ENCODE measurements around the gene FAM221B.

FAM221B gene

GRCh38 chr9:35834260-35835215 is 6.0 kb upstream of the FAM221B start:
- peak; percentile 20 for DNase-seq
- Histone ChIP-seq H2AFZ (ENCODE audit: low read length) (peak overlapping the region; percentile 55), H3K27me3 (replicated peaks; ENCODE audit: insufficient read depth, low read length) (no peaks in the 10 kb centered on the region), H3K79me2 (ENCODE audit: low read length) (0 out of 2 replicates have a peak, but pooled peaks cover 3% of the 10 kb centered on the region), H3K27ac (ENCODE audit: low read length) (peak overlapping the region; percentile 58; the same call in 1 of the 2 replicates), H3K4me2 (ENCODE audit: low read depth, low read length) (peak overlapping the region; percentile 34), H3K9me3 (replicated peaks; ENCODE audit: insufficient read depth, low read length) (no peaks in the 10 kb centered on the region), H4K20me1 (ENCODE audit: insufficient read depth, low read length) (no peaks in the 10 kb centered on the region), H3F3A (ENCODE audit: insufficient read depth, low read length) (peaks cover 10% of the 10 kb centered on the region), H3K9me2 (replicated peaks; ENCODE audit: insufficient read depth, low read length) (no peaks in the 10 kb centered on the region), H3K36me3 (replicated peaks; ENCODE audit: insufficient read depth, low read length) (no peaks in the 10 kb centered on the region), H3K9ac (ENCODE audit: low read length) (peak overlapping the region; percentile 14; the same call in 1 of the 2 replicates), H3K4me3 (ENCODE audit: low read length) (no peak overlapping the region), H3K4me1 (ENCODE audit: low read length) (peaks cover 37% of the 10 kb centered on the region)
- no peak for TF ChIP-seq EZH2phosphoT487 (IDR thresholded peaks at IDR 0.05; ENCODE audit: low read length)
- TF ChIP-seq CTCF (IDR thresholded peaks at IDR 0.05; ENCODE audit: low read length): no peak
- no peak for TF ChIP-seq EZH2 (optimal IDR thresholded peaks at IDR 0.05; ENCODE audit: low read depth, low read length)

- 0 out of 2 replicates have a peak, but pooled peaks cover 3% of the 10 kb centered on the region for H3K79me2 ChIP-seq (ENCODE audit: low read length)
- no peak overlapping the region for H3K4me3 ChIP-seq (ENCODE audit: low read length)
- no peaks in the 10 kb centered on the region for H3K27me3 ChIP-seq (replicated peaks; ENCODE audit: insufficient read depth, low read length)
- no peak overlapping the region for H3K4me2 ChIP-seq (ENCODE audit: low read depth, low read length)
- TF ChIP-seq EZH2phosphoT487 (IDR thresholded peaks at IDR 0.05; ENCODE audit: low read length) (no peak), EZH2 (optimal IDR thresholded peaks at IDR 0.05; ENCODE audit: low read depth, low read length) (no peak), CTCF (IDR thresholded peaks at IDR 0.05; ENCODE audit: low read length) (no peak)
- H3K9me2 ChIP-seq (replicated peaks; ENCODE audit: insufficient read depth, low read length): no peaks in the 10 kb centered on the region
- no peaks in the 10 kb centered on the region for H4K20me1 ChIP-seq (ENCODE audit: insufficient read depth, low read length)
- H3K9ac ChIP-seq (ENCODE audit: low read length): no peak overlapping the region
- DNase-seq: no peak
- no peaks in the 10 kb centered on the region for H3K36me3 ChIP-seq (replicated peaks; ENCODE audit: insufficient read depth, low read length)
- H3K9me3 ChIP-seq (replicated peaks; ENCODE audit: insufficient read depth, low read length): no peaks in the 10 kb centered on the region
- H3F3A ChIP-seq (ENCODE audit: insufficient read depth, low read length): peaks cover 10% of the 10 kb centered on the region
- no peak overlapping the region for H3K27ac ChIP-seq (ENCODE audit: low read length)
- no peak overlapping the region for H2AFZ ChIP-seq (ENCODE audit: low read length)
- H3K4me1 ChIP-seq (ENCODE audit: low read length): peaks cover 37% of the 10 kb centered on the region
These were observed 4.3 kb upstream of the FAM221B start for GRCh38 chr9:35832814-35833213.

GRCh38 chr9:35831040-35831439 is 2.5 kb upstream of the FAM221B start:
- H3K27ac ChIP-seq (ENCODE audit: low read length): no peak overlapping the region
- no peaks in the 10 kb centered on the region for H3K9me2 ChIP-seq (replicated peaks; ENCODE audit: insufficient read depth, low read length)
- H3K4me1 ChIP-seq (ENCODE audit: low read length): peaks cover 37% of the 10 kb centered on the region
- H3K9ac ChIP-seq (ENCODE audit: low read length): no peak overlapping the region
- H3K36me3 ChIP-seq (replicated peaks; ENCODE audit: insufficient read depth, low read length): no peaks in the 10 kb centered on the region
- no peaks in the 10 kb centered on the region for H3K9me3 ChIP-seq (replicated peaks; ENCODE audit: insufficient read depth, low read length)
- peaks cover 10% of the 10 kb centered on the region for H3F3A ChIP-seq (ENCODE audit: insufficient read depth, low read length)
- no peak overlapping the region for H2AFZ ChIP-seq (ENCODE audit: low read length)
- no peaks in the 10 kb centered on the region for H4K20me1 ChIP-seq (ENCODE audit: insufficient read depth, low read length)
- no peaks in the 10 kb centered on the region for H3K27me3 ChIP-seq (replicated peaks; ENCODE audit: insufficient read depth, low read length)
- no peak for TF ChIP-seq EZH2phosphoT487 (IDR thresholded peaks at IDR 0.05; ENCODE audit: low read length)
- no peak for TF ChIP-seq CTCF (IDR thresholded peaks at IDR 0.05; ENCODE audit: low read length)
- no peak for TF ChIP-seq EZH2 (optimal IDR thresholded peaks at IDR 0.05; ENCODE audit: low read depth, low read length)
- 0 out of 2 replicates have a peak, but pooled peaks cover 3% of the 10 kb centered on the region for H3K79me2 ChIP-seq (ENCODE audit: low read length)
- no peak overlapping the region for H3K4me2 ChIP-seq (ENCODE audit: low read depth, low read length)
- no peak for DNase-seq
- H3K4me3 ChIP-seq (ENCODE audit: low read length): no peak overlapping the region

All from MM.1S (cell line).